ENCODE results near the gene GPC6. TPM values are rescaled to one million over a fixed set of nuclear protein-coding genes. Genes with fewer than 3 reads are reported as not detected.

The GPC6 gene
- total and polyA plus RNA-seq, 10 donors, result 0.22 to 9.3 (median 4.5) TPM

GRCh38 chr13:94050039-94050438 lies 823.4 kb downstream of the GPC6 start:
- intact Hi-C loops (cut with DNase I; ENCODE audit: low total_unique reads), result no loop called here
- H3K4me3 ChIP-seq, result no peak overlapping the region
- no peaks in the 10 kb centered on the region for H3K27me3 ChIP-seq (replicated peaks in 1 of 7)
- no peak for DNase-seq
- no peaks in the 10 kb centered on the region for H3K9me3 ChIP-seq
- no peaks in the 10 kb centered on the region for H3K36me3 ChIP-seq
- WGBS, 5 donors, result 80 to 91% (median 86%) methylated on average over 5 of the region's 5 CpGs
- H3K4me1 ChIP-seq, result no peaks in the 10 kb centered on the region
- TF ChIP-seq POLR2A (IDR thresholded peaks at IDR 0.05), result no peak
- TF ChIP-seq, protein P1, sequence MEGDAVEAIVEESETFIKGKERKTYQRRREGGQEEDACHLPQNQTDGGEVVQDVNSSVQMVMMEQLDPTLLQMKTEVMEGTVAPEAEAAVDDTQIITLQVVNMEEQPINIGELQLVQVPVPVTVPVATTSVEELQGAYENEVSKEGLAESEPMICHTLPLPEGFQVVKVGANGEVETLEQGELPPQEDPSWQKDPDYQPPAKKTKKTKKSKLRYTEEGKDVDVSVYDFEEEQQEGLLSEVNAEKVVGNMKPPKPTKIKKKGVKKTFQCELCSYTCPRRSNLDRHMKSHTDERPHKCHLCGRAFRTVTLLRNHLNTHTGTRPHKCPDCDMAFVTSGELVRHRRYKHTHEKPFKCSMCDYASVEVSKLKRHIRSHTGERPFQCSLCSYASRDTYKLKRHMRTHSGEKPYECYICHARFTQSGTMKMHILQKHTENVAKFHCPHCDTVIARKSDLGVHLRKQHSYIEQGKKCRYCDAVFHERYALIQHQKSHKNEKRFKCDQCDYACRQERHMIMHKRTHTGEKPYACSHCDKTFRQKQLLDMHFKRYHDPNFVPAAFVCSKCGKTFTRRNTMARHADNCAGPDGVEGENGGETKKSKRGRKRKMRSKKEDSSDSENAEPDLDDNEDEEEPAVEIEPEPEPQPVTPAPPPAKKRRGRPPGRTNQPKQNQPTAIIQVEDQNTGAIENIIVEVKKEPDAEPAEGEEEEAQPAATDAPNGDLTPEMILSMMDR (IDR thresholded peaks at IDR 0.05 in 8 of 11, conservative IDR thresholded peaks at IDR 0.05 in 3 of 11), result no peak
- TF ChIP-seq POLR2AphosphoS5 (IDR thresholded peaks at IDR 0.05), result no peak
- no peak overlapping the region for H3K27ac ChIP-seq

GRCh38 chr13:94050686-94051085 lies 824.1 kb downstream of the GPC6 start:
- DNase-seq, result no peak
- intact Hi-C loops (cut with DNase I; ENCODE audit: low total_unique reads), result no loop called here
- Histone ChIP-seq H3K9me3 (no peaks in the 10 kb centered on the region), H3K27ac (no peak overlapping the region), H3K36me3 (no peaks in the 10 kb centered on the region), H3K4me3 (no peak overlapping the region), H3K4me1 (no peaks in the 10 kb centered on the region), H3K27me3 (replicated peaks in 1 of 7) (no peaks in the 10 kb centered on the region)
- 74 to 82% (median 78%) methylated on average over 2 of the region's 2 CpGs for WGBS, 5 donors
- no peak for TF ChIP-seq POLR2A (IDR thresholded peaks at IDR 0.05)
- TF ChIP-seq, protein P1 (IDR thresholded peaks at IDR 0.05 in 8 of 11, conservative IDR thresholded peaks at IDR 0.05 in 3 of 11), result no peak
- TF ChIP-seq POLR2AphosphoS5 (IDR thresholded peaks at IDR 0.05), result no peak

DNA sequence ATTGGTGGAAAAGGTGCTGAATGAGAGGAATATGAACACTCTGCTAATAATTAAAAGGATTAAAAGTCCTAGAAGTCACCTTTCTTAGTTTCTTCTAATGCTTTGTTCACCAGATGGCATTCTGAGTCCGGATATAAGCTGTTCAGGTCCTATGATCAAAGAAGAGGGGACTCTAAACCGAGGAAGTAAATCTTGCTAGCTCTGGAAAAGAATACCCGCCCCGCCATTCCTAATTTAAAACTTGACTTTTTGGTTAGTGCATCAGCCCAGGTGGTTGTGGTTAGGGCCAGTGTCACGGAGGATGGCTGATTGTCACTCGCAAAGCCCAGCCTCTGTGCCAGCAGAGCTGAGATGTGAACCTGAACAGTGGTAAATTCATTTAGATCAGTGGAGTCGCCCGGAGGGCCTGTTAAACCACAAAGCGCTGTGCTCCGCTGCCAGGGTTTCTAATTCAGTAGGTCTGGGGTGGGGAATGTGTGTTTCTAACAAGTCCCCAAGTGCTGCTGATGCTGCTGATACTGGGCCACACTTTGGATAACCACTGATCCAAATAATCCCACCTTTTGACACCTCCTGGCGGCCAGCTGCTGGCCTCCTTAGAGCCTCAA lies 827.5 kb downstream of the GPC6 start:
- H3K4me3 ChIP-seq, result no peak overlapping the region

GRCh38 chr13:94056362-94056990 lies 829.9 kb downstream of the GPC6 start:
- WGBS, 5 donors, result 73 to 90% (median 84%) methylated on average over 4 of the region's 4 CpGs
- Histone ChIP-seq H3K36me3 (no peaks in the 10 kb centered on the region), H3K4me3 (no peak overlapping the region), H3K27me3 (replicated peaks in 1 of 7) (no peaks in the 10 kb centered on the region), H3K27ac (no peak overlapping the region), H3K9me3 (no peaks in the 10 kb centered on the region), H3K4me1 (no peaks in the 10 kb centered on the region)
- no peak for DNase-seq
- intact Hi-C loops (cut with DNase I; ENCODE audit: low total_unique reads), result no loop called here
- TF ChIP-seq, protein P1 (IDR thresholded peaks at IDR 0.05 in 8 of 11, conservative IDR thresholded peaks at IDR 0.05 in 3 of 11), result no peak
- TF ChIP-seq POLR2A (IDR thresholded peaks at IDR 0.05), result no peak
- TF ChIP-seq POLR2AphosphoS5 (IDR thresholded peaks at IDR 0.05), result no peak

More for the DNA sequence above, 827.5 kb downstream of the GPC6 start:
- no peaks in the 10 kb centered on the region for H3K27me3 ChIP-seq (replicated peaks in 1 of 7)
- no peaks in the 10 kb centered on the region for H3K4me1 ChIP-seq
- DNase-seq, result peak; percentile 49
- TF ChIP-seq POLR2AphosphoS5 (IDR thresholded peaks at IDR 0.05), result no peak
- TF ChIP-seq POLR2A (IDR thresholded peaks at IDR 0.05), result no peak
- TF ChIP-seq, protein P1 (IDR thresholded peaks at IDR 0.05 in 8 of 11, conservative IDR thresholded peaks at IDR 0.05 in 3 of 11), result no peak
- H3K36me3 ChIP-seq, result no peaks in the 10 kb centered on the region
- WGBS, 5 donors, result 67 to 81% (median 76%) methylated on average over 9 to 11 of the region's 11 CpGs
- intact Hi-C loops (cut with DNase I; ENCODE audit: low total_unique reads), result no loop called here
- H3K9me3 ChIP-seq, result no peaks in the 10 kb centered on the region
- H3K27ac ChIP-seq, result no peak overlapping the region
